H1 (cell line): ENCODE results near the gene CCDC71. TPM values are rescaled to one million over a fixed set of nuclear protein-coding genes. Genes with fewer than 3 reads are reported as not detected.

ENCODE experiments used
- CTCF ChIA-PET: fragments of 300-600 bp; sonication (Branson Sonifier 250); formaldehyde crosslinking; loops from one replicate; lab custom pipeline; 2021; ENCODE audit not compliant: partially characterized antibody; lab: Charles Lee
- POLR2A ChIA-PET: fragments of 300-600 bp; sonication (Branson Sonifier 250); formaldehyde crosslinking; loops from one replicate; lab custom pipeline; 2021; ENCODE audit warnings: inconsistent platforms; ENCODE audit not compliant: partially characterized antibody; lab: Charles Lee
- DNase-seq, 2 experiments: peaks; one replicate each; pipeline versions ENCODE4 v3.0.0 to v3.0.0-alpha.2; 2010 to 2022; ENCODE audit warnings: low spot score in 2 of 2, low read depth in 1 of 2, mixed read lengths in 1 of 2
- FAIRE-seq: peaks from 2 replicates; lab custom pipeline; 2011; peaks lifted over from hg19 to GRCh38; lab: Jason Lieb, UNC
- H2AFZ ChIP-seq: 2 replicates; pipeline ENCODE4 v1.8.1; 2012; ENCODE audit warnings: low read length, inconsistent platforms
- H2AK5ac ChIP-seq: 2 replicates; pipeline ENCODE4 v1.6.1; 2013; ENCODE audit warnings: low read depth, low read length
- H2BK120ac ChIP-seq: replicated peaks from 2 replicates; pipeline ENCODE3; 2013; ENCODE audit warnings: low read depth, low read length, inconsistent platforms
- H2BK12ac ChIP-seq: 2 replicates; pipeline ENCODE4 v1.6.1; 2013; ENCODE audit warnings: low read depth, low read length
- H2BK15ac ChIP-seq: 2 replicates; pipeline ENCODE4 v1.6.1; 2013; ENCODE audit warnings: low read length
- H2BK20ac ChIP-seq: 2 replicates; pipeline ENCODE4 v1.6.1; 2013; ENCODE audit warnings: low read length
- H2BK5ac ChIP-seq: 2 replicates; pipeline ENCODE4 v1.6.1; 2013; ENCODE audit warnings: low read depth, low read length
- H3K14ac ChIP-seq: 2 replicates; pipeline ENCODE4 v1.6.1; 2013; ENCODE audit warnings: inconsistent platforms; ENCODE audit not compliant: insufficient read length
- H3K18ac ChIP-seq: 2 replicates; pipeline ENCODE4 v1.6.1; 2013; ENCODE audit warnings: low read length; ENCODE audit errors: extremely low read depth
- H3K23ac ChIP-seq: 2 replicates; pipeline ENCODE4 v1.6.1; 2013; ENCODE audit warnings: inconsistent platforms; ENCODE audit not compliant: insufficient read length
- H3K23me2 ChIP-seq: 2 replicates; pipeline ENCODE4 v1.6.1; 2013; ENCODE audit warnings: low read depth, low read length
- H3K27ac ChIP-seq: 2 replicates; pipeline ENCODE4 v1.6.1; 2011; ENCODE audit warnings: low read depth, low read length, inconsistent platforms
- H3K27me3 ChIP-seq, 4 experiments: replicated peaks in 1 of 4; 1 replicate in 1 of 4; 2 replicates in 3 of 4; pipeline versions ENCODE4 v1.6.1 to v1.8.1; 2011 to 2013; ENCODE audit warnings: low read length in 3 of 4, mild to moderate bottlenecking in 3 of 4, inconsistent platforms in 2 of 4, mixed read lengths in 2 of 4, moderate library complexity in 1 of 4; ENCODE audit not compliant: control insufficient read depth in 3 of 4, insufficient read depth in 3 of 4; ENCODE audit errors: extremely low read depth in 1 of 4
- H3K36me3 ChIP-seq, 4 experiments: 2 replicates each; pipeline versions ENCODE4 v1.6.1 to v1.8.1; 2011 to 2013; ENCODE audit warnings: mild to moderate bottlenecking in 4 of 4, low read length in 3 of 4, moderate library complexity in 2 of 4, control low read depth in 1 of 4, inconsistent platforms in 1 of 4; ENCODE audit not compliant: insufficient read depth in 4 of 4, control insufficient read depth in 2 of 4
- H3K4ac ChIP-seq: replicated peaks from 2 replicates; pipeline ENCODE3; 2013; ENCODE audit warnings: low read length, low read depth, mixed read lengths, inconsistent platforms; ENCODE audit not compliant: insufficient read length
- H3K4me1 ChIP-seq, 4 experiments: replicated peaks in 1 of 4; 1 replicate in 1 of 4; 2 replicates in 3 of 4; pipeline versions ENCODE4 v1.6.1 to v1.8.1; 2011 to 2013; ENCODE audit warnings: low read length in 3 of 4, inconsistent platforms in 2 of 4, mixed read lengths in 1 of 4; ENCODE audit not compliant: insufficient read depth in 4 of 4, control insufficient read depth in 3 of 4
- H3K4me2 ChIP-seq, 2 experiments: 2 replicates each; pipeline versions ENCODE4 v1.6.1 to v1.8.1; 2011 to 2013; ENCODE audit warnings: low read depth in 2 of 2, low read length in 2 of 2, control low read depth in 1 of 2, inconsistent platforms in 1 of 2, mild to moderate bottlenecking in 1 of 2; ENCODE audit not compliant: insufficient read depth in 1 of 2
- H3K4me3 ChIP-seq, 4 experiments: fragments of 200-600, 300-600 bp in 1 of 4; sonication (generic), shearing (Covaris generic), sonication (Bioruptor Twin) in 1 of 4; 2 replicates each; pipeline versions ENCODE4 v1.5.1 to v1.8.1; 2011 to 2016; ENCODE audit warnings: low read length in 4 of 4, low read depth in 3 of 4, control low read depth in 2 of 4, inconsistent platforms in 2 of 4, mild to moderate bottlenecking in 2 of 4, mixed read lengths in 1 of 4, moderate library complexity in 1 of 4; ENCODE audit not compliant: insufficient read depth in 2 of 4; ENCODE audit errors: extremely low read depth in 1 of 4
- H3K56ac ChIP-seq: replicated peaks from 2 replicates; pipeline ENCODE3; 2013; ENCODE audit warnings: low read depth, mild to moderate bottlenecking, mixed read lengths, low read length, inconsistent platforms; ENCODE audit not compliant: insufficient read length
- H3K79me1 ChIP-seq: 2 replicates; pipeline ENCODE4 v1.6.1; 2013; ENCODE audit warnings: low read depth, low read length, control low read depth
- H3K79me2 ChIP-seq, 2 experiments: 2 replicates each; pipeline versions ENCODE4 v1.6.1 to v1.8.1; 2012 to 2013; ENCODE audit warnings: low read length in 2 of 2, mild to moderate bottlenecking in 2 of 2, inconsistent platforms in 1 of 2; ENCODE audit not compliant: insufficient read depth in 2 of 2, control insufficient read depth in 1 of 2
- H3K9ac ChIP-seq, 4 experiments: replicated peaks in 1 of 4; 1 replicate in 1 of 4; 2 replicates in 3 of 4; pipeline versions ENCODE4 v1.6.1 to v1.8.1; 2011 to 2013; ENCODE audit warnings: low read depth in 3 of 4, low read length in 3 of 4, control low read depth in 2 of 4, mild to moderate bottlenecking in 2 of 4, moderate library complexity in 2 of 4, inconsistent platforms in 1 of 4; ENCODE audit errors: extremely low read depth in 1 of 4
- H3K9me3 ChIP-seq, 2 experiments: 2 replicates each; pipeline versions ENCODE4 v1.6.1 to v1.8.1; 2012 to 2013; ENCODE audit warnings: mild to moderate bottlenecking in 2 of 2, moderate library complexity in 2 of 2, control low read depth in 1 of 2, inconsistent platforms in 1 of 2, low read depth in 1 of 2, low read length in 1 of 2, mixed read lengths in 1 of 2; ENCODE audit not compliant: insufficient read depth in 2 of 2
- H4K20me1 ChIP-seq, 2 experiments: replicated peaks in 1 of 2; 2 replicates each; pipeline versions ENCODE3 to v1.8.1; 2011 to 2013; ENCODE audit warnings: inconsistent platforms in 2 of 2, low read length in 2 of 2, mild to moderate bottlenecking in 1 of 2; ENCODE audit not compliant: insufficient read depth in 2 of 2, control insufficient read depth in 1 of 2
- H4K5ac ChIP-seq: 2 replicates; pipeline ENCODE4 v1.6.1; 2013; ENCODE audit warnings: low read length, low read depth, mixed read lengths, inconsistent platforms; ENCODE audit not compliant: insufficient read length
- H4K8ac ChIP-seq: 2 replicates; pipeline ENCODE4 v1.8.0; 2013; ENCODE audit warnings: mild to moderate bottlenecking, moderate library complexity, low read length, inconsistent platforms; ENCODE audit not compliant: insufficient read depth; ENCODE audit errors: extremely low read depth
- H4K91ac ChIP-seq: replicated peaks from 2 replicates; pipeline ENCODE3; 2013; ENCODE audit warnings: low read length, mixed read lengths, inconsistent platforms; ENCODE audit not compliant: insufficient read length
- ATF2 ChIP-seq: IDR thresholded peaks from 2 replicates; pipeline ENCODE4 v1.6.1; 2012; ENCODE audit warnings: low read length, inconsistent platforms
- BCL11A ChIP-seq, 2 experiments: IDR thresholded peaks; one replicate each; pipeline ENCODE4 v1.6.1; 2011; ENCODE audit warnings: low read depth in 2 of 2, low read length in 2 of 2, mild to moderate bottlenecking in 2 of 2
- BRCA1 ChIP-seq: IDR thresholded peaks from 2 replicates; pipeline ENCODE4 v1.6.1; 2012; ENCODE audit warnings: low read depth, low read length, improper control_type of control experiment
- CBX5 ChIP-seq: fragments of 300-800, 300-1000 bp; sonication (generic); IDR thresholded peaks from 2 replicates; pipeline ENCODE4 v1.7.1; 2016; ENCODE audit warnings: antibody characterized with exemption, low read length, low read depth
- EGR1 ChIP-seq: IDR thresholded peaks from 2 replicates; pipeline ENCODE4 v1.6.1; 2011; ENCODE audit warnings: low read depth, low read length, borderline replicate concordance
- GTF2F1 ChIP-seq: IDR thresholded peaks from 2 replicates; pipeline ENCODE4 v1.6.1; 2012; ENCODE audit warnings: low read depth, low read length, improper control_type of control experiment, borderline replicate concordance
- HDAC2 ChIP-seq, 2 experiments: fragments of 300-600 bp in 1 of 2; sonication (generic) in 1 of 2; IDR thresholded peaks; 2 replicates each; pipeline ENCODE4 v1.6.1; 2011 to 2012; ENCODE audit warnings: low read depth in 2 of 2, low read length in 2 of 2, mild to moderate bottlenecking in 2 of 2, moderate library complexity in 2 of 2, borderline replicate concordance in 1 of 2, inconsistent platforms in 1 of 2
- POLR2AphosphoS5 ChIP-seq: IDR thresholded peaks from 2 replicates; pipeline ENCODE4 v1.6.1; 2011; ENCODE audit warnings: low read depth, low read length
- POU5F1 ChIP-seq: IDR thresholded peaks from 2 replicates; pipeline ENCODE4 v1.6.1; 2011; ENCODE audit warnings: low read depth, mild to moderate bottlenecking, low read length, moderate library complexity
- SP1 ChIP-seq: IDR thresholded peaks from 2 replicates; pipeline ENCODE4 v1.6.1; 2011; ENCODE audit warnings: low read depth, low read length
- TAF1 ChIP-seq: IDR thresholded peaks from 2 replicates; pipeline ENCODE4 v1.6.1; 2011; ENCODE audit warnings: mild to moderate bottlenecking, low read depth, low read length
- WGBS, 2 experiments: shearing (Covaris generic) in 1 of 2; methylation state at CpG; one replicate each; pipeline versions ENCODE4 v1.1.6 to v1.1.7; 2013 to 2015; ENCODE audit warnings: low lambda C conversion rate in 2 of 2, mixed read lengths in 2 of 2, inconsistent platforms in 1 of 2, low coverage in 1 of 2, missing lambda C conversion rate in 1 of 2; ENCODE audit not compliant: insufficient replicate concordance in 2 of 2, insufficient coverage in 1 of 2, insufficient read length in 1 of 2; ENCODE audit errors: extremely low coverage in 1 of 2, missing lambda C conversion rate in 1 of 2; 5-methylcytosine and 5-hydroxymethylcytosine counted together
- polyA plus RNA-seq, 7 experiments: library from polyadenylated mRNA; depleted of rRNA in 3 of 7; stranded (reverse) in 5 of 7; unstranded in 2 of 7; fragments of >200 nt in 5 of 7; fragments of 200-250 nt in 2 of 7; gene quantifications; 1 replicate in 5 of 7; 2 replicates in 1 of 7; 4 replicates in 1 of 7; pipeline versions ENCODE4 v1.2.1 to v1.2.3, GENCODE V29; 2011 to 2013; ENCODE audit warnings: missing spikeins in 2 of 7, mixed read lengths in 2 of 7
- total RNA-seq: library from RNA; stranded (reverse); fragmentation: NEBNext Ultra II Directional; extraction: Animal tissue kit (Norgen Biotek cat#: 25700); gene quantifications from 2 replicates; pipeline ENCODE4 v1.2.1, GENCODE V29; 2021

The CCDC71 gene
- total and polyA plus RNA-seq, 2 of the 8 experiments (the other 6 are each of a cell fraction or from before 2014, with no cell fraction given), result 26.7 to 57.4 TPM

- peaks cover 23% of the 10 kb centered on the region for H3K79me1 ChIP-seq
- H3K27me3 ChIP-seq, result peaks cover 0 to 3% (median 0%) of the 10 kb centered on the region in 4 experiments; a peak in 1 of 7 replicates
- no peak overlapping the region for H3K18ac ChIP-seq
- peaks cover 9% of the 10 kb centered on the region for H3K23me2 ChIP-seq
- peaks cover 0 to 11% (median 4%) of the 10 kb centered on the region in 4 experiments; a peak in 4 of 7 replicates for H3K4me1 ChIP-seq
- no peak overlapping the region for H4K8ac ChIP-seq
- H2BK5ac ChIP-seq, result no peak overlapping the region
- DNase-seq (no peak), FAIRE-seq (no peak)
- POLR2A ChIA-PET, result interaction anchor here (2.2 to 4.3 kb wide), 2 partner anchors 8 kb away, joined by 8 to 15 read pairs; partner anchors contain the start of gene KLHDC8B
- H2AK5ac ChIP-seq, result no peak overlapping the region
- no peak overlapping the region for H3K9ac ChIP-seq
- no peak overlapping the region for H3K4me3 ChIP-seq
- no peak overlapping the region for H3K27ac ChIP-seq
- no peak overlapping the region for H2BK20ac ChIP-seq
- no peak overlapping the region for H3K14ac ChIP-seq
- H4K91ac ChIP-seq, result no peak overlapping the region
- no peak overlapping the region for H2BK120ac ChIP-seq
- H4K20me1 ChIP-seq, result peaks cover 3 to 16% of the 10 kb centered on the region in 2 experiments
- WGBS, 2 experiments, result 91% methylated on average over 8 of the region's 8 CpGs; no CpG with 5 or more reads in 1 of the 2 experiments
- no peak overlapping the region for H4K5ac ChIP-seq
- no peak overlapping the region for H2BK15ac ChIP-seq
- no peak overlapping the region for H3K4ac ChIP-seq
- H2AFZ ChIP-seq, result no peak overlapping the region
- TF ChIP-seq BCL11A (IDR thresholded peaks at IDR 0.05; ENCODE audit: low read depth in 2 of 2, low read length in 2 of 2) (no peak), CBX5 (no peak), GTF2F1 (no peak), EGR1 (no peak), POU5F1 (no peak), HDAC2 (IDR thresholded peaks at IDR 0.05; ENCODE audit: borderline replicate concordance in 1 of 2, low read depth in 2 of 2, low read length in 2 of 2) (no peak), TAF1 (no peak), BRCA1 (no peak), POLR2AphosphoS5 (no peak), ATF2 (no peak), SP1 (no peak)
- H3K23ac ChIP-seq, result no peak overlapping the region
- no peak overlapping the region for H3K56ac ChIP-seq
- no peak overlapping the region for H3K4me2 ChIP-seq
- no peaks in the 10 kb centered on the region for H3K9me3 ChIP-seq
- peaks cover 5 to 20% (median 12%) of the 10 kb centered on the region in 4 experiments for H3K36me3 ChIP-seq
- H2BK12ac ChIP-seq, result no peak overlapping the region
- CTCF ChIA-PET, result interaction anchor here (0.6 to 1.7 kb wide), 5 partner anchors 28 to 289 kb away, joined by 3 to 5 read pairs (median 4); partner anchors contain the start of genes LAMB2 and USP19
- H3K79me2 ChIP-seq, result peaks cover 9 to 25% of the 10 kb centered on the region in 2 experiments; a peak in 3 of 4 replicates
These were observed 2.5 kb downstream of the CCDC71 start for GRCh38 chr3:49163609-49164008.
